Measurements from ENCODE around the gene KIF6. TPM values are rescaled to one million over a fixed set of nuclear protein-coding genes. Genes with fewer than 3 reads are reported as not detected.

Gene KIF6
- total and polyA plus RNA-seq, 2 of the 8 experiments (the other 6 are each of a cell fraction or from before 2014, with no cell fraction given): 0.53 to 0.65 TPM

- Histone ChIP-seq H3K23me2 (ENCODE audit: low read depth, low read length) (no peaks in the 10 kb centered on the region), H2AFZ (ENCODE audit: low read length) (no peak overlapping the region), H3K79me1 (ENCODE audit: low read depth, low read length) (no peaks in the 10 kb centered on the region), H3K4ac (replicated peaks; ENCODE audit: insufficient read length, low read depth, low read length) (no peak overlapping the region), H3K9me3 (ENCODE audit: insufficient read depth in 2 of 2, low read depth in 1 of 2, low read length in 1 of 2) (no peaks in the 10 kb centered on the region), H3K4me1 (replicated peaks in 1 of 4; ENCODE audit: control insufficient read depth in 3 of 4, insufficient read depth in 4 of 4, low read length in 3 of 4) (peaks cover 0 to 2% (median 0%) of the 10 kb centered on the region in 4 experiments; a peak in 2 of 7 replicates), H3K27me3 (replicated peaks in 1 of 4; ENCODE audit: control insufficient read depth in 3 of 4, extremely low read depth in 1 of 4, insufficient read depth in 3 of 4, low read length in 3 of 4) (no peaks in the 10 kb centered on the region; a peak in 1 of 7 replicates), H4K8ac (ENCODE audit: extremely low read depth, insufficient read depth, low read length) (no peak overlapping the region), H3K27ac (ENCODE audit: low read depth, low read length) (no peak overlapping the region), H2BK15ac (ENCODE audit: low read length) (no peak overlapping the region), H3K56ac (replicated peaks; ENCODE audit: insufficient read length, low read depth, low read length) (no peak overlapping the region), H4K5ac (ENCODE audit: insufficient read length, low read depth, low read length) (no peak overlapping the region), H2BK20ac (ENCODE audit: low read length) (no peak overlapping the region), H3K79me2 (ENCODE audit: control insufficient read depth in 1 of 2, insufficient read depth in 2 of 2, low read length in 2 of 2) (no peaks in the 10 kb centered on the region), H3K14ac (ENCODE audit: insufficient read length) (no peak overlapping the region), H2BK12ac (ENCODE audit: low read depth, low read length) (no peak overlapping the region), H3K9ac (replicated peaks in 1 of 4; ENCODE audit: extremely low read depth in 1 of 4, low read depth in 3 of 4, low read length in 3 of 4) (no peak overlapping the region), H3K23ac (ENCODE audit: insufficient read length) (no peak overlapping the region), H3K4me3 (ENCODE audit: extremely low read depth in 1 of 4, insufficient read depth in 2 of 4, low read depth in 3 of 4, low read length in 4 of 4) (no peak overlapping the region), H4K20me1 (replicated peaks in 1 of 2; ENCODE audit: control insufficient read depth in 1 of 2, insufficient read depth in 2 of 2, low read length in 2 of 2) (no peaks in the 10 kb centered on the region), H2BK120ac (replicated peaks; ENCODE audit: low read depth, low read length) (no peak overlapping the region), H3K36me3 (ENCODE audit: control insufficient read depth in 2 of 4, insufficient read depth in 4 of 4, low read length in 3 of 4) (no peaks in the 10 kb centered on the region), H2AK5ac (ENCODE audit: low read depth, low read length) (no peak overlapping the region), H4K91ac (replicated peaks; ENCODE audit: insufficient read length, low read length) (no peak overlapping the region), H3K18ac (ENCODE audit: extremely low read depth, low read length) (no peak overlapping the region), H2BK5ac (ENCODE audit: low read depth, low read length) (no peak overlapping the region), H3K4me2 (ENCODE audit: insufficient read depth in 1 of 2, low read depth in 2 of 2, low read length in 2 of 2) (no peak overlapping the region)
- ChIA-PET CTCF (ENCODE audit: partially characterized antibody) (interaction anchor here (1.3 kb wide), 1 partner anchor 71 kb away, joined by 4 read pairs; no protein-coding TSS in a partner anchor), POLR2A (ENCODE audit: partially characterized antibody) (interaction anchor here (1.2 kb wide), 1 partner anchor 12 kb away, joined by 3 read pairs; no protein-coding TSS in a partner anchor)
- 93% methylated on average over 1 of the region's 1 CpG; no CpG with 5 or more reads in 1 of the 2 experiments for WGBS, 2 experiments (ENCODE audit: extremely low coverage in 1 of 2, insufficient coverage in 1 of 2, insufficient read length in 1 of 2, insufficient replicate concordance in 2 of 2, low coverage in 1 of 2, low lambda C conversion rate in 2 of 2, missing lambda C conversion rate in 1 of 2)
- DNase-seq (ENCODE audit: low read depth in 1 of 2, low spot score in 2 of 2): no peak
- TF ChIP-seq SP1 (IDR thresholded peaks at IDR 0.05; ENCODE audit: low read depth, low read length) (no peak), BCL11A (IDR thresholded peaks at IDR 0.05; ENCODE audit: low read depth in 2 of 2, low read length in 2 of 2) (no peak), POU5F1 (IDR thresholded peaks at IDR 0.05; ENCODE audit: low read depth, low read length) (no peak), TEAD4 (IDR thresholded peaks at IDR 0.05; ENCODE audit: low read depth, low read length) (no peak), CBX8 (IDR thresholded peaks at IDR 0.05; ENCODE audit: borderline replicate concordance, low read depth, low read length) (no peak), TBP (IDR thresholded peaks at IDR 0.05; ENCODE audit: low read depth, low read length) (no peak), GTF2F1 (IDR thresholded peaks at IDR 0.05; ENCODE audit: borderline replicate concordance, low read depth, low read length) (no peak), EZH2 (IDR thresholded peaks at IDR 0.05; ENCODE audit: low read depth, low read length, severe bottlenecking) (no peak), TAF7 (optimal IDR thresholded peaks at IDR 0.05; ENCODE audit: borderline replicate concordance, low read depth, low read length) (no peak)
- no peak for FAIRE-seq
Measured at GRCh38 chr6:39411465-39411864, 313.7 kb downstream of the KIF6 start.

All from H1 (cell line).